ENCODE results near the gene RAPGEF5.

RAPGEF5 gene

GRCh38 chr7:22269963-22270362 lies 87.0 kb downstream of the RAPGEF5 start:
- TF ChIP-seq CTCF (conservative IDR thresholded peaks at IDR 0.05; ENCODE audit: low read depth, low read length), result no peak
- no peak for DNase-seq (ENCODE audit: low read depth)
- H3K4me3 ChIP-seq (ENCODE audit: low read length), result no peak overlapping the region

GRCh38 chr7:22268884-22269421 lies 88.0 kb downstream of the RAPGEF5 start:
- H3K4me3 ChIP-seq (ENCODE audit: low read length), result no peak overlapping the region
- TF ChIP-seq CTCF (conservative IDR thresholded peaks at IDR 0.05; ENCODE audit: low read depth, low read length), result no peak
- DNase-seq (ENCODE audit: low read depth), result no peak

GRCh38 chr7:22267930-22268615 lies 88.9 kb downstream of the RAPGEF5 start:
- no peak overlapping the region for H3K4me3 ChIP-seq (ENCODE audit: low read length)
- TF ChIP-seq CTCF (conservative IDR thresholded peaks at IDR 0.05; ENCODE audit: low read depth, low read length), result no peak
- DNase-seq (ENCODE audit: low read depth), result no peak

- no peak for DNase-seq (ENCODE audit: low read depth)
- no peak for TF ChIP-seq CTCF (conservative IDR thresholded peaks at IDR 0.05; ENCODE audit: low read depth, low read length)
- H3K4me3 ChIP-seq (ENCODE audit: low read length), result no peak overlapping the region
Measured at GRCh38 chr7:22262538-22262937, 94.4 kb downstream of the RAPGEF5 start.

GRCh38 chr7:22256541-22257096 lies 100.3 kb downstream of the RAPGEF5 start:
- no peak overlapping the region for H3K4me3 ChIP-seq (ENCODE audit: low read length)
- no peak for DNase-seq (ENCODE audit: low read depth)
- TF ChIP-seq CTCF (conservative IDR thresholded peaks at IDR 0.05; ENCODE audit: low read depth, low read length), result no peak

- H3K4me3 ChIP-seq (ENCODE audit: low read length), result no peak overlapping the region
- no peak for DNase-seq (ENCODE audit: low read depth)
- TF ChIP-seq CTCF (conservative IDR thresholded peaks at IDR 0.05; ENCODE audit: low read depth, low read length), result no peak
Measured at GRCh38 chr7:22255834-22256233, 101.1 kb downstream of the RAPGEF5 start.

- H3K4me3 ChIP-seq (ENCODE audit: low read length), result no peak overlapping the region
- DNase-seq (ENCODE audit: low read depth), result no peak
- no peak for TF ChIP-seq CTCF (conservative IDR thresholded peaks at IDR 0.05; ENCODE audit: low read depth, low read length)
Measured at GRCh38 chr7:22255342-22255741, 101.6 kb downstream of the RAPGEF5 start.

Measured in retinal pigment epithelial cell (primary cell).